Measurements from ENCODE around the gene SORT1.
"Not testable (repeated sequence)": the region's sequence is repeated elsewhere in the genome, so short reads cannot be mapped to it uniquely, and the experiment has no call there.

Gene SORT1

DNA sequence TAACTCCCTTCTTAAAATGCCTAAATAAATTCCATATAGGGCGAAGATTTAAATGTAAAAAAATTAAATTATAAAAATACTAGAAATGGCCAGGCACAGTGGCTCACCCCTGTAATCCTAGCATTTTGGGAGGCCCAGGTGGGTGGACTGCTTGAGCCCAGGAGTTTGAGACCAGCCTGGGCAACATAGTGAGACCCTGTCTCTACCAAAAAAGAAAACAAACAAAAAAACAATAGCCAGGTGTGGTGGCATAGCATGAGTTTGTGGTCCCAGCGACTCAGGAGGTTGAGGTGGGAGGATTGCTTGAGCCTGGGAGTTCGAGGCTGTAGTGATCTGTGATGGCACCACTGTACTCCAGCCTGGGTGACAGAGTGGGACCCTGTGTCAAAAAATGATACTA lies 17.8 kb downstream of the SORT1 start:
- no peak for DNase-seq (ENCODE audit: low read depth, low spot score)

DNA sequence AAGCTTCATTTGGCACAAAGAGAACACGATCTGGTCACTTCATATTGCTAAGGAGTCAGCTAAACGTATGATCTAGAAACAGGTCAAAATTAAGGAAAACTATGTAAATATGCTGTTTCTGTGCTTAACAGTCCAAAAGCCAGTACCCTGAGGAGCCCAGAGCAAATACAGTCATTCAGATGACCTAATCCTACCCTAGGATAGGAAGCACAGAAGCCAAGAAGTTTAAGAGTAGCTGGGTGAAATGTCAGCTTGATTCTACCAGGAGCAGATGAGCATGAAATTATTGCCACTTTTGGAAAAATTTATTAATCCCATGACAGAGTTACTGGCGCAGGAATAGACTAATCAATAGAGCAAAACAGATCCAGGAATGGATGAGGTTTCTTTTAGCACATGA lies 18.3 kb downstream of the SORT1 start:
- DNase-seq (ENCODE audit: low read depth, low spot score), result no peak

DNA sequence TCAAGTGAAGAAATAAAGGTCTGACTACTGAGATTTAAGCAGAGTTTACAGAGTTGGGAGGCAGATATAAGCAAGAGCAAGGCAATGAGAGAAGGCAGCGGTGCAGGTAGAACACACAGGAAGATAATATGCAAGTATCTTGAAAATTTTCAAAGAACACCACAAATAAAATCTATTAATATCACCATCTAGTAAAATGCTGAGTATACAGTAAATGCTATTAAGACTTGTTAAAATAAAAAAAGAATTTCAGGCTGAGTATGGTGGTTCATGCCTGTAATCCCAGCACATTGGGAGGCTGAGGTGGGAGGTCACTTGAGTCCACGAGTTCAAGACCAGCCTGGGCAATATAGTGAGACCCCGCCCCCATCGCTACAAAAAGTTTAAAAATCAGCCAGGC lies 20.0 kb downstream of the SORT1 start:
- no peak for DNase-seq (ENCODE audit: low read depth, low spot score)

- DNase-seq (ENCODE audit: low read depth, low spot score), result not testable (repeated sequence)
These were observed 24.0 kb downstream of the SORT1 start for GRCh38 chr1:109373696-109374095.

GRCh38 chr1:109373126-109373525 lies 24.6 kb downstream of the SORT1 start:
- no peak for DNase-seq (ENCODE audit: low read depth, low spot score)

- no peak for DNase-seq (ENCODE audit: low read depth, low spot score)
These were observed 25.4 kb downstream of the SORT1 start for GRCh38 chr1:109372281-109372680.

- DNase-seq (ENCODE audit: low read depth, low spot score), result no peak
These were observed 26.4 kb downstream of the SORT1 start for GRCh38 chr1:109371341-109371739.

DNA sequence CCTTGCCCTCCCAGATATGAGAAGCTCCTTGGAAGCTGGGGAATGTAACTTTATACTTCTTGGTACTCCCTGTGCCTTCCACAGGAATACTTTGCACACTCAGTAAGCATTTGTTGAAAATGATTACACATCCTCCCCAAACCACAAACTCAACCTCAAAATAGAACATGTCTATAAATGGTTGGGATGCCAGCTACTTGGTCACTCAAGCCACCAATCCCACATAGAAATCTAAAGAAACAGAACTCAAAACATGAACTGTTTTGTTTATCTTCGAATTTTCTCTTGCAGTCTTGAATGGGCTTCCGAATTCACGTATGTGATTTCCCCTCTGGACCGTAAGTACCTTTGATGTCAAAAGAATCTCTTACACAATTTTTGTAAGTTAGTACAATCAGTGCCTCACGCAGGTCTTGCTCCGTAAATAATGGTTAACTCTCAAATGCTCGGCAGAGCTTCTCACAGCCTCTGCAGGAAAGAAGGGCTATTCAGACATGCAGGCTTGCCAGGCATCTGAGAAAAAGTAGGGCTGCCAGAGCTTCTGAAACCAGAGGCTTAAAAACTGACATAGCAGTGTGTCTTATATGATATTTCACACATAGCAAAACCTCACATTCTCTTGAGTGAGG lies 26.9 kb downstream of the SORT1 start:
- DNase-seq (ENCODE audit: low read depth, low spot score), result peak; percentile 41

GRCh38 chr1:109369167-109369746 lies 28.5 kb downstream of the SORT1 start:
- DNase-seq (ENCODE audit: low read depth, low spot score), result no peak

- no peak for DNase-seq (ENCODE audit: low read depth, low spot score)
These were observed 29.3 kb downstream of the SORT1 start for GRCh38 chr1:109368464-109368863.

- no peak for DNase-seq (ENCODE audit: low read depth, low spot score)
These were observed 30.1 kb downstream of the SORT1 start for GRCh38 chr1:109367626-109368025.

GRCh38 chr1:109365642-109366204 lies 32.0 kb downstream of the SORT1 start:
- DNase-seq (ENCODE audit: low read depth, low spot score), result no peak

GRCh38 chr1:109361649-109362048 lies 36.1 kb downstream of the SORT1 start:
- DNase-seq (ENCODE audit: low read depth, low spot score), result no peak

DNA sequence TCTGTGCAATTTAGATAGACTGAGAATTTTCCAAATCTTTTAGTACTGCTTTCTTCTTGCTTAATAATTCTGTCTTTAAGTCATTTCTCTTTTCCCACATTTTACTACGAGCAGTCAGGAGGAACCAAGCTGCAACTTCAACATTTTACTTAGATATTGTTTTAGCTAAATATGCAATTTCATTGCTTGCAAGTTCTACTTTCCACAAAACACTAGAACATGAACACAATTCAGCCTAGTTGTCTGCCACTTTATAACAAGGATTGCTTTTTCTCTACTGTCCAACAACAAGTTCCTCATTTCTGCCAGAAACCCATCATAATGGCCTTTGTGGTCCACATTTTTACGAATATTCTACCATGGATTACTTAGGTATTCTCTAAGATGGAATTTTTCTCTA lies 36.6 kb downstream of the SORT1 start:
- no peak for DNase-seq (ENCODE audit: low read depth, low spot score)

DNA sequence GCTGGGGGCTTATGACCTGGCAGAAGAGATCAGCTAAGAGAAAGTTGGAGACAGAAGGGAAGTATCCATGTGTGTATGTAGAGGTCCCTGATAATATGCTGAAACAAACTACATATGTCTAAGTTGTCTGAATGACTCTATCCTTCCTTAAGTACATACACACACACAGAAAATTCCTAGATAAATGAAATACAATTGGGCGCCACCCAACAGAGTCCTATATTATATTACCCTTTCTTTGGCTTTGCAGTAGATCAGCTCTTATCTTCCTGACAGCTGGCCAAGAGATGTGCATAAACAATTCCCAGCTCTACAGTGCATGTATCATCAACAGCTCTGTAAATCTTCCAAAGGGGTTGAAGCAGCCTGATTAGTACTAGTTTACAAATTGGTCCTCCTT lies 40.1 kb downstream of the SORT1 start:
- no peak for DNase-seq (ENCODE audit: low read depth, low spot score)

DNA sequence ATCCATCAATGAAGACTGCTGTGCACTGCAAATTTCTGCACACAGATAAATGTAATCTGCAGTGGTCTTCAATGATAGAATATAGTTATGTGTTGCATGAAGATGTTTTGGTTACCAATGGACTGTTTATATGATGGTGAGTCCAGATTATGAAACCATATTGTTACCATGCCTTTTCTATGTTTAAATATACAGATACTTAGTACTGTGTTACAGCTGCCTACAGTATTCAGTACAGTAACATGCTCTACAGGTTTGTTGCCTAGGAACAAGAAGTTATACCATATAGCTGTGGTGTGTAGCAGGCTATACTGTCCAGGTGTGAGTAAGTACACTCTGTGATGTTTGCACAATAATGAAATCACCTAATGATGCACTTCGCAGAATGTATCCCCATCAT lies 40.8 kb downstream of the SORT1 start:
- no peak for DNase-seq (ENCODE audit: low read depth, low spot score)

DNA sequence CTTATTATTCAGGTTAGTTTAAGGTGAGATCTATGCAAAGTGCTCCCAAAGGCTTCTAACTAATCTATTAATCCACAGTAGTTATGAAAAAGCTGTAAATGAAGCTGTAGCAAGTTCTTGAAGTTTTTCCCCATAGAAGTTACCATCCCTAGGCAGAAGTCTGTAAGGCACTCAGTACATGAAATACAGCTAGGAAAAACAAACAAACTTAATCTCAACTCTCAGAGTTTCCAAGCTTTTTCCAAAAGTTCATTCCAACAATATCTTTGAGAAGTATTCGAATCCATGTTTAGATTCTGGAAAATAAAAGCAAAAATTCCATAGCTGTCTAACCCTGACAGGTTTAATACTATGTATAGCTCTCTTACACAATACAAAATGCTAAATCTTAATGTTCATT lies 41.2 kb downstream of the SORT1 start:
- no peak for DNase-seq (ENCODE audit: low read depth, low spot score)

GRCh38 chr1:109354929-109355328 lies 42.8 kb downstream of the SORT1 start:
- DNase-seq (ENCODE audit: low read depth, low spot score), result no peak

DNA sequence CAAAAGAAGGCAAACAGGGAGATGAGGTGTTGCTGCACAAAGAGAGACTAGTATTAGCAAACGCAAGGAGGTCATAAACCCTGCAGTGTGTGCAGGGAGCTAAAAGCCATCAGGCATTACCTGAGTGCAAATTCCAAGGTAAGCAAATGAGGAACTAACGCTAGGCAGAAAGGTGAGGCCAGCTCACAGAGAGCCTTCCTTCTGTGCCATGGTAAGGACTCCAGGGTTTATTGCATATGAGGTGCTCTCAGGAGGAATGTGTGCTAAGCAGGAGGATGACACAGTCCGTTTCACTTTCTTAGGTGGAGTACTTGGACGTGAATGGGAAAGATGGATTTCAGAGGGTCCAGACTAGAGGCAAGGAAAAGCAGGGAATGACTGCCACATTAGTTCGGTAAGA lies 46.3 kb downstream of the SORT1 start:
- DNase-seq (ENCODE audit: low read depth, low spot score), result no peak

DNA sequence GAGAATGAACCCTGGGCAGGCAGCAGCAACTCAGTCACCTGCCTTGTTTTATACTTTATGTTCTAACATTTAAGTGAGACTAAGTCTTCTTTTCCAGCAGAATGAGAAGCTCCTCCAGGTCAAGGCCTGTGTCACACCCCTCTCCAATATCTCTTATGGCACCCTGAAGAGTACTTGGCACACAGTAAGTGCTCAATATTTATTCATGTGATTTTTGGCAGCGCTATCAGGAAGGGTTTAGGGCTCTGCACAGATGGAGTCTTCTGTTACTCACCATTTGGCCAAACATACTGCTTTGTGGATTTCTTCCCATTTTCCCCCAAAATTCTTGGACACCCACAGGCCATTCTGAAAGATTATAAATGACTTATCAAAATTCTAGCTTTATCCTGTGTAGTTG lies 47.1 kb downstream of the SORT1 start:
- no peak for DNase-seq (ENCODE audit: low read depth, low spot score)

DNA sequence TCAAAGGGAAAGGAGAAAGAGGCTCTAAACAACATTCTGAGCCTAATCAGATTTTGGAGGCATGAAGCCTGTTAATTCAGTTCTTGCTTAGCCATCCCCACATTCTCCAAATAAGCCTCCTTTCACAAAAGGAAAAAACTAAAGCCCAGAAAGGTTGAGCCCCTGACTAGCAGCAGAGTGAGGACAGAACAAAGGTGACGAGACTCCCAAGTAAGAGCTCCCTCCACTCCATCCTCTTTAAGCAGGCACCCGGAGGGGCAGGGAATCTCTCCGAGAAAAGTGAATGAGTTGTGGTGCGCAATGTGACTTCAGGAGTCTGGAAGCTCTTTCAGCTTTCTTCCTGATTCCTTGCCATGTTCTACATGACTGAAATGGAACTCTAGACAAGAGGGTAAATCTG lies 47.5 kb downstream of the SORT1 start:
- DNase-seq (ENCODE audit: low read depth, low spot score), result no peak

DNA sequence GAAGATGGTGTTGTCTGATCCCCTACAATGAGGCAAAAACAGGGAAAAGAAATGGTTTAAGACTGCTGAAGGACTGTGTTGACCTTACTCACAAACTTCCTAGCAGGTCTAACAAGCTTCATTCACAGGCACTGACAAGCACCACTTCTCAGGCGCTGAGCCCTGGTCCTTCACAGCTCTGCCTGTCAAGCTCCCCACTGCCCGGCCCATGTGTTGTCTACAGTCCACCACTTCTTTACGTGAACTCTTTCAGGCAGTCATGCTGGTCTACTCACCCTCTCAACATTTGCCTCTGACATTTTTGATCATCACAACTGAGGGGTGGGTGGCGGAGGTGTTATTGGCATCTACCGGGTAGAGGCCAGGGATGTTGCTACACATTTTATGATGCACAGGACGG lies 50.2 kb downstream of the SORT1 start:
- DNase-seq (ENCODE audit: low read depth, low spot score), result no peak

Measured in brain pericyte (primary cell).